HEK293 (cell line): ENCODE data around the gene KRT79.

Experiments used
- CTCF ChIA-PET: fragments of 350-600 bp; formaldehyde crosslinking; extraction: SDS; loops from one replicate; lab custom pipeline; 2021; ENCODE audit warnings: antibody characterized with exemption; lab: Yijun Ruan, JAX
- POLR2A ChIA-PET: fragments of 300-600 bp; formaldehyde crosslinking; extraction: SDS; loops from one replicate; lab custom pipeline; 2020; ENCODE audit warnings: antibody characterized with exemption, inconsistent platforms; lab: Yijun Ruan, JAX
- H3K27ac ChIP-seq: fragments of 200-500 bp; sonication (Bioruptor generic); 2 replicates; pipeline ENCODE4 v1.5.1; 2014; ENCODE audit warnings: low read depth, low read length, control low read depth, inconsistent platforms; ENCODE audit errors: extremely low read depth
- H3K36me3 ChIP-seq, 2 experiments: fragments of 200-500 bp in 1 of 2; sonication (Bioruptor generic) in 1 of 2; 1 replicate in 1 of 2; 2 replicates in 1 of 2; pipeline ENCODE4 v1.5.1; 2014 to 2017; ENCODE audit warnings: inconsistent platforms in 2 of 2, low read length in 2 of 2; ENCODE audit not compliant: control insufficient read depth in 2 of 2, insufficient read depth in 1 of 2
- H3K4me1 ChIP-seq: fragments of 200-500 bp; sonication (Bioruptor generic); 2 replicates; pipeline ENCODE4 v1.5.1; 2014; ENCODE audit warnings: mild to moderate bottlenecking, low read length, inconsistent platforms; ENCODE audit not compliant: control insufficient read depth, insufficient read depth
- H3K4me3 ChIP-seq: 2 replicates; pipeline ENCODE4 v1.5.1; 2011; ENCODE audit warnings: low read depth, mild to moderate bottlenecking, control low read depth, low read length, moderate library complexity
- H3K9me3 ChIP-seq: fragments of 200-500 bp; sonication (Bioruptor generic); 2 replicates; pipeline ENCODE4 v1.5.1; 2014; ENCODE audit warnings: low read depth, low read length, inconsistent platforms; ENCODE audit not compliant: control insufficient read depth, insufficient read depth
- GFI1B ChIP-seq: fragments of 450-650 bp; formaldehyde crosslinking; IDR thresholded peaks from 2 replicates; pipeline ENCODE4 v1.5.1; 2016; ENCODE audit warnings: missing biosample characterization, missing genetic modification characterization
- GLIS2 ChIP-seq: fragments of 450-650 bp; formaldehyde crosslinking; IDR thresholded peaks from 2 replicates; pipeline ENCODE4 v1.5.1; 2016; ENCODE audit warnings: missing biosample characterization, missing genetic modification characterization
- KLF16 ChIP-seq: fragments of 450-650 bp; formaldehyde crosslinking; IDR thresholded peaks from 2 replicates; pipeline ENCODE4 v1.5.1; 2017; ENCODE audit warnings: missing biosample characterization, missing genetic modification characterization
- ZNF211 ChIP-seq: fragments of 450-650 bp; formaldehyde crosslinking; IDR thresholded peaks from 2 replicates; pipeline ENCODE4 v1.5.1; 2016; ENCODE audit warnings: low read depth, missing biosample characterization, missing genetic modification characterization
- ZNF549 ChIP-seq: fragments of 450-650 bp; IDR thresholded peaks from 2 replicates; pipeline ENCODE4 v1.5.1; 2018; ENCODE audit warnings: missing biosample characterization, missing genetic modification characterization, mild to moderate bottlenecking, inconsistent platforms, moderate library complexity
- TF ChIP-seq, protein P1 (sequence below): fragments of 450-650 bp; IDR thresholded peaks from 2 replicates; pipeline ENCODE4 v1.5.1; 2018; ENCODE audit warnings: missing biosample characterization, missing genetic modification characterization
- TF ChIP-seq, protein P2 (sequence below): fragments of 450-650 bp; formaldehyde crosslinking; IDR thresholded peaks from 2 replicates; pipeline ENCODE4 v1.5.1; 2016; ENCODE audit warnings: missing biosample characterization, missing genetic modification characterization
- TF ChIP-seq, protein P3 (sequence below): fragments of 450-650 bp; formaldehyde crosslinking; IDR thresholded peaks from 2 replicates; pipeline ENCODE4 v1.5.1; 2016; ENCODE audit warnings: missing biosample characterization, missing genetic modification characterization
- TF ChIP-seq, protein P4 (sequence below): fragments of 450-650 bp; formaldehyde crosslinking; IDR thresholded peaks from 2 replicates; pipeline ENCODE4 v1.5.1; 2016; ENCODE audit warnings: missing biosample characterization, missing genetic modification characterization, borderline replicate concordance
- TF ChIP-seq, protein P5 (sequence below): fragments of 450-650 bp; formaldehyde crosslinking; IDR thresholded peaks from 2 replicates; pipeline ENCODE4 v1.5.1; 2016; ENCODE audit warnings: missing biosample characterization, missing genetic modification characterization

Gene KRT79

DNA sequence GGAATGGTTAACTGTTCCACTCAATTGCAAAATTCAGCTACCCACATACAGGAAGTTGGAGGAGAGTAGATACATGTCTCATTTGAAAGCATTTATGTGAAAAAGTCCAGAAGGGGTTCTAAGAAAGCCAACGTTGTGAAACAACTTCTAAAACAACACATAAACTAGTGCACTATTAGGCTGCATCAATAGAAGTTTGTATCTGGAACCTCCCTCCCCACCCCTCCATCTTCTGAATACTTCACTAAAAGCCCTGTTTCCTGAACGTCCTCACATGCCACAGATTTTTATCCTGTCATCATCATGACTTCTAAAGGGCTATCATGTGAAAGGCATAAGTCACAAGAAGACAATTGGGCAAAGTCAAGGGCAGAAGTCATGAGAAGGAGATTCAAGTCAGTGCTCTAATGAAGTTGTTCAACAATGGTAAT is 5.5 kb downstream of the KRT79 start (continued):
- TF ChIP-seq, protein P1, sequence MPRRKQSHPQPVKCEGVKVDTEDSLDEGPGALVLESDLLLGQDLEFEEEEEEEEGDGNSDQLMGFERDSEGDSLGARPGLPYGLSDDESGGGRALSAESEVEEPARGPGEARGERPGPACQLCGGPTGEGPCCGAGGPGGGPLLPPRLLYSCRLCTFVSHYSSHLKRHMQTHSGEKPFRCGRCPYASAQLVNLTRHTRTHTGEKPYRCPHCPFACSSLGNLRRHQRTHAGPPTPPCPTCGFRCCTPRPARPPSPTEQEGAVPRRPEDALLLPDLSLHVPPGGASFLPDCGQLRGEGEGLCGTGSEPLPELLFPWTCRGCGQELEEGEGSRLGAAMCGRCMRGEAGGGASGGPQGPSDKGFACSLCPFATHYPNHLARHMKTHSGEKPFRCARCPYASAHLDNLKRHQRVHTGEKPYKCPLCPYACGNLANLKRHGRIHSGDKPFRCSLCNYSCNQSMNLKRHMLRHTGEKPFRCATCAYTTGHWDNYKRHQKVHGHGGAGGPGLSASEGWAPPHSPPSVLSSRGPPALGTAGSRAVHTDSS (tag by site-specific recombination) = no peak

DNA sequence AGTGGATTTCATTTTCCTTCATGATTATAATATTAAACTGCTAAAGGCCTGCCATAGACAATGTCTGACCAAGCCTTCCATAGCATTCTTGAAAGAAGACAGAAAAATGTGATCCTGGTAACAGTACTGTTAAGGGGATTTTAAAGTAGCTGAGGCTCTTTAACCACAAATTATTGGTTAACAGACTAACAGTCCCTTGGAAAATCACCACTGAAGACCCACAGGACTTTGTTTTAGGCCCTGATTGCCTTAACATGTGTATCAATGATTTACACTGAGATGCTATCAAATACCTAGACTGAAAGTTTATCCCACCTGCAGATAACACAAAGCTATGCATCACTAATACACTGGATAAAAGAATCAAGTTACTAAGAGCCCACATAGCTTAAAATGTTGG is 6.0 kb downstream of the KRT79 start:
- Histone ChIP-seq H3K4me1 (no peaks in the 10 kb centered on the region), H3K36me3 (no peaks in the 10 kb centered on the region), H3K4me3 (no peak overlapping the region), H3K27ac (no peak overlapping the region), H3K9me3 (no peaks in the 10 kb centered on the region)
- POLR2A ChIA-PET = no interaction called here
- CTCF ChIA-PET = no interaction called here
- TF ChIP-seq ZNF211 (no peak), KLF16 (tag by site-specific recombination) (no peak), ZNF549 (tag by site-specific recombination) (no peak), GLIS2 (no peak), GFI1B (tag by site-specific recombination) (no peak)
- TF ChIP-seq, protein P2, sequence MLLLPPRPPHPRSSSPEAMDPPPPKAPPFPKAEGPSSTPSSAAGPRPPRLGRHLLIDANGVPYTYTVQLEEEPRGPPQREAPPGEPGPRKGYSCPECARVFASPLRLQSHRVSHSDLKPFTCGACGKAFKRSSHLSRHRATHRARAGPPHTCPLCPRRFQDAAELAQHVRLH (tag by site-specific recombination) = no peak
- TF ChIP-seq, protein P3, sequence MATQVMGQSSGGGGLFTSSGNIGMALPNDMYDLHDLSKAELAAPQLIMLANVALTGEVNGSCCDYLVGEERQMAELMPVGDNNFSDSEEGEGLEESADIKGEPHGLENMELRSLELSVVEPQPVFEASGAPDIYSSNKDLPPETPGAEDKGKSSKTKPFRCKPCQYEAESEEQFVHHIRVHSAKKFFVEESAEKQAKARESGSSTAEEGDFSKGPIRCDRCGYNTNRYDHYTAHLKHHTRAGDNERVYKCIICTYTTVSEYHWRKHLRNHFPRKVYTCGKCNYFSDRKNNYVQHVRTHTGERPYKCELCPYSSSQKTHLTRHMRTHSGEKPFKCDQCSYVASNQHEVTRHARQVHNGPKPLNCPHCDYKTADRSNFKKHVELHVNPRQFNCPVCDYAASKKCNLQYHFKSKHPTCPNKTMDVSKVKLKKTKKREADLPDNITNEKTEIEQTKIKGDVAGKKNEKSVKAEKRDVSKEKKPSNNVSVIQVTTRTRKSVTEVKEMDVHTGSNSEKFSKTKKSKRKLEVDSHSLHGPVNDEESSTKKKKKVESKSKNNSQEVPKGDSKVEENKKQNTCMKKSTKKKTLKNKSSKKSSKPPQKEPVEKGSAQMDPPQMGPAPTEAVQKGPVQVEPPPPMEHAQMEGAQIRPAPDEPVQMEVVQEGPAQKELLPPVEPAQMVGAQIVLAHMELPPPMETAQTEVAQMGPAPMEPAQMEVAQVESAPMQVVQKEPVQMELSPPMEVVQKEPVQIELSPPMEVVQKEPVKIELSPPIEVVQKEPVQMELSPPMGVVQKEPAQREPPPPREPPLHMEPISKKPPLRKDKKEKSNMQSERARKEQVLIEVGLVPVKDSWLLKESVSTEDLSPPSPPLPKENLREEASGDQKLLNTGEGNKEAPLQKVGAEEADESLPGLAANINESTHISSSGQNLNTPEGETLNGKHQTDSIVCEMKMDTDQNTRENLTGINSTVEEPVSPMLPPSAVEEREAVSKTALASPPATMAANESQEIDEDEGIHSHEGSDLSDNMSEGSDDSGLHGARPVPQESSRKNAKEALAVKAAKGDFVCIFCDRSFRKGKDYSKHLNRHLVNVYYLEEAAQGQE (tag by site-specific recombination) = no peak
- TF ChIP-seq, protein P4, sequence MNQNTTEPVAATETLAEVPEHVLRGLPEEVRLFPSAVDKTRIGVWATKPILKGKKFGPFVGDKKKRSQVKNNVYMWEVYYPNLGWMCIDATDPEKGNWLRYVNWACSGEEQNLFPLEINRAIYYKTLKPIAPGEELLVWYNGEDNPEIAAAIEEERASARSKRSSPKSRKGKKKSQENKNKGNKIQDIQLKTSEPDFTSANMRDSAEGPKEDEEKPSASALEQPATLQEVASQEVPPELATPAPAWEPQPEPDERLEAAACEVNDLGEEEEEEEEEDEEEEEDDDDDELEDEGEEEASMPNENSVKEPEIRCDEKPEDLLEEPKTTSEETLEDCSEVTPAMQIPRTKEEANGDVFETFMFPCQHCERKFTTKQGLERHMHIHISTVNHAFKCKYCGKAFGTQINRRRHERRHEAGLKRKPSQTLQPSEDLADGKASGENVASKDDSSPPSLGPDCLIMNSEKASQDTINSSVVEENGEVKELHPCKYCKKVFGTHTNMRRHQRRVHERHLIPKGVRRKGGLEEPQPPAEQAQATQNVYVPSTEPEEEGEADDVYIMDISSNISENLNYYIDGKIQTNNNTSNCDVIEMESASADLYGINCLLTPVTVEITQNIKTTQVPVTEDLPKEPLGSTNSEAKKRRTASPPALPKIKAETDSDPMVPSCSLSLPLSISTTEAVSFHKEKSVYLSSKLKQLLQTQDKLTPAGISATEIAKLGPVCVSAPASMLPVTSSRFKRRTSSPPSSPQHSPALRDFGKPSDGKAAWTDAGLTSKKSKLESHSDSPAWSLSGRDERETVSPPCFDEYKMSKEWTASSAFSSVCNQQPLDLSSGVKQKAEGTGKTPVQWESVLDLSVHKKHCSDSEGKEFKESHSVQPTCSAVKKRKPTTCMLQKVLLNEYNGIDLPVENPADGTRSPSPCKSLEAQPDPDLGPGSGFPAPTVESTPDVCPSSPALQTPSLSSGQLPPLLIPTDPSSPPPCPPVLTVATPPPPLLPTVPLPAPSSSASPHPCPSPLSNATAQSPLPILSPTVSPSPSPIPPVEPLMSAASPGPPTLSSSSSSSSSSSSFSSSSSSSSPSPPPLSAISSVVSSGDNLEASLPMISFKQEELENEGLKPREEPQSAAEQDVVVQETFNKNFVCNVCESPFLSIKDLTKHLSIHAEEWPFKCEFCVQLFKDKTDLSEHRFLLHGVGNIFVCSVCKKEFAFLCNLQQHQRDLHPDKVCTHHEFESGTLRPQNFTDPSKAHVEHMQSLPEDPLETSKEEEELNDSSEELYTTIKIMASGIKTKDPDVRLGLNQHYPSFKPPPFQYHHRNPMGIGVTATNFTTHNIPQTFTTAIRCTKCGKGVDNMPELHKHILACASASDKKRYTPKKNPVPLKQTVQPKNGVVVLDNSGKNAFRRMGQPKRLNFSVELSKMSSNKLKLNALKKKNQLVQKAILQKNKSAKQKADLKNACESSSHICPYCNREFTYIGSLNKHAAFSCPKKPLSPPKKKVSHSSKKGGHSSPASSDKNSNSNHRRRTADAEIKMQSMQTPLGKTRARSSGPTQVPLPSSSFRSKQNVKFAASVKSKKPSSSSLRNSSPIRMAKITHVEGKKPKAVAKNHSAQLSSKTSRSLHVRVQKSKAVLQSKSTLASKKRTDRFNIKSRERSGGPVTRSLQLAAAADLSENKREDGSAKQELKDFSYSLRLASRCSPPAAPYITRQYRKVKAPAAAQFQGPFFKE (tag by site-specific recombination) = no peak
- TF ChIP-seq, protein P5, sequence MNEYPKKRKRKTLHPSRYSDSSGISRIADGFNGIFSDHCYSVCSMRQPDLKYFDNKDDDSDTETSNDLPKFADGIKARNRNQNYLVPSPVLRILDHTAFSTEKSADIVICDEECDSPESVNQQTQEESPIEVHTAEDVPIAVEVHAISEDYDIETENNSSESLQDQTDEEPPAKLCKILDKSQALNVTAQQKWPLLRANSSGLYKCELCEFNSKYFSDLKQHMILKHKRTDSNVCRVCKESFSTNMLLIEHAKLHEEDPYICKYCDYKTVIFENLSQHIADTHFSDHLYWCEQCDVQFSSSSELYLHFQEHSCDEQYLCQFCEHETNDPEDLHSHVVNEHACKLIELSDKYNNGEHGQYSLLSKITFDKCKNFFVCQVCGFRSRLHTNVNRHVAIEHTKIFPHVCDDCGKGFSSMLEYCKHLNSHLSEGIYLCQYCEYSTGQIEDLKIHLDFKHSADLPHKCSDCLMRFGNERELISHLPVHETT (tag by site-specific recombination) = no peak
- TF ChIP-seq, all 188 proteins: peak for 0
